IMR-90 (cell line): ENCODE measurements around the gene ROBO2. TPM values are rescaled to one million over a fixed set of nuclear protein-coding genes. Genes with fewer than 3 reads are reported as not detected.

Source experiments
- ATAC-seq: fragments of 200-7000 bp; cut with Tn5 transposase; 2 replicates; pipeline ENCODE4 v1.9.1; 2020; ENCODE audit warnings: low read depth, mild to moderate bottlenecking, moderate library complexity
- BruUV-seq: library from RNA; stranded (reverse); fragments of 400-500 nt; replicated peaks from 2 replicates; lab custom pipeline; 2021; lab: Mats Ljungman, UMichigan
- CTCF ChIA-PET: fragments of 300-600 bp; formaldehyde crosslinking; extraction: SDS; loops from one replicate; lab custom pipeline; 2021; ENCODE audit warnings: antibody characterized with exemption; lab: Yijun Ruan, JAX
- POLR2A ChIA-PET: fragments of 300-600 bp; sonication (Branson Sonifier 250); formaldehyde crosslinking; loops from one replicate; lab custom pipeline; 2022; ENCODE audit warnings: antibody characterized with exemption; ENCODE audit not compliant: unreplicated experiment; lab: Charles Lee
- DNase-seq: peaks from one replicate; pipeline ENCODE4 v3.0.0; 2013
- H2AFZ ChIP-seq: replicated peaks from 2 replicates; pipeline ENCODE3; 2013; ENCODE audit warnings: low read length, mild to moderate bottlenecking; ENCODE audit not compliant: poor library complexity
- H2AK5ac ChIP-seq: 2 replicates; pipeline ENCODE4 v1.6.1; 2013; ENCODE audit warnings: low read depth, low read length, inconsistent platforms
- H2AK9ac ChIP-seq: replicated peaks from 2 replicates; pipeline ENCODE3; 2013; ENCODE audit warnings: mild to moderate bottlenecking, low read depth, low read length, moderate library complexity; ENCODE audit not compliant: poor library complexity
- H2BK120ac ChIP-seq: 2 replicates; pipeline ENCODE4 v1.6.1; 2013; ENCODE audit warnings: low read depth, low read length, inconsistent platforms
- H2BK15ac ChIP-seq: 3 replicates; pipeline ENCODE4 v1.6.1; 2013; ENCODE audit warnings: low read depth, low read length, inconsistent platforms
- H2BK20ac ChIP-seq: 2 replicates; pipeline ENCODE4 v1.6.1; 2013; ENCODE audit warnings: low read depth, mild to moderate bottlenecking, inconsistent platforms, low read length, moderate library complexity
- H2BK5ac ChIP-seq: 2 replicates; pipeline ENCODE4 v1.6.1; 2013; ENCODE audit warnings: mild to moderate bottlenecking, low read depth, low read length, inconsistent platforms; ENCODE audit not compliant: poor library complexity, severe bottlenecking
- H3K14ac ChIP-seq: replicated peaks from 2 replicates; pipeline ENCODE4 v1.6.1; 2013; ENCODE audit warnings: low read depth, low read length, inconsistent platforms
- H3K18ac ChIP-seq: 2 replicates; pipeline ENCODE4 v1.6.1; 2013; ENCODE audit warnings: low read depth, low read length, control low read depth
- H3K23ac ChIP-seq: 2 replicates; pipeline ENCODE4 v1.6.1; 2013; ENCODE audit warnings: low read depth, low read length, inconsistent platforms
- H3K27ac ChIP-seq: 2 replicates; pipeline ENCODE4 v1.5.1; 2013; ENCODE audit warnings: mild to moderate bottlenecking, control low read depth, low read length; ENCODE audit not compliant: insufficient read depth
- H3K27me3 ChIP-seq: 2 replicates; pipeline ENCODE4 v1.6.1; 2013; ENCODE audit warnings: low read length; ENCODE audit not compliant: control insufficient read depth, insufficient read depth
- H3K36me3 ChIP-seq: 2 replicates; pipeline ENCODE4 v1.6.1; 2013; ENCODE audit warnings: low read length, mixed read lengths; ENCODE audit not compliant: control insufficient read depth, insufficient read depth
- H3K4ac ChIP-seq: 2 replicates; pipeline ENCODE4 v1.6.1; 2013; ENCODE audit warnings: low read depth, low read length, inconsistent platforms
- H3K4me1 ChIP-seq: 2 replicates; pipeline ENCODE4 v1.6.1; 2013; ENCODE audit warnings: low read length, mixed read lengths; ENCODE audit not compliant: control insufficient read depth, insufficient read depth
- H3K4me2 ChIP-seq: 2 replicates; pipeline ENCODE4 v1.6.1; 2013; ENCODE audit warnings: low read depth, mild to moderate bottlenecking, control low read depth, low read length, moderate library complexity
- H3K4me3 ChIP-seq: 2 replicates; pipeline ENCODE4 v1.5.1; 2013; ENCODE audit warnings: low read depth, mild to moderate bottlenecking, control low read depth, low read length, moderate library complexity; ENCODE audit not compliant: insufficient read depth
- H3K56ac ChIP-seq: 2 replicates; pipeline ENCODE4 v1.6.1; 2013; ENCODE audit warnings: low read length, inconsistent platforms; ENCODE audit not compliant: insufficient read depth; ENCODE audit errors: extremely low read depth
- H3K79me1 ChIP-seq, 2 experiments: 2 replicates each; pipeline ENCODE4 v1.6.1; 2013; ENCODE audit warnings: low read length in 2 of 2, inconsistent platforms in 1 of 2, low read depth in 1 of 2
- H3K9ac ChIP-seq: 2 replicates; pipeline ENCODE4 v1.6.1; 2013; ENCODE audit warnings: low read depth, low read length, control low read depth
- H3K9me1 ChIP-seq: 2 replicates; pipeline ENCODE4 v1.6.1; 2013; ENCODE audit warnings: low read length, inconsistent platforms; ENCODE audit not compliant: insufficient read depth
- H3K9me3 ChIP-seq: 2 replicates; pipeline ENCODE4 v1.6.1; 2013; ENCODE audit warnings: low read length; ENCODE audit not compliant: control insufficient read depth, insufficient read depth
- H4K20me1 ChIP-seq: 2 replicates; pipeline ENCODE4 v1.6.1; 2013; ENCODE audit warnings: low read length, inconsistent platforms; ENCODE audit not compliant: insufficient read depth
- H4K5ac ChIP-seq: 2 replicates; pipeline ENCODE4 v1.6.1; 2013; ENCODE audit warnings: mild to moderate bottlenecking, low read depth, low read length, control low read depth
- H4K8ac ChIP-seq, 2 experiments: 2 replicates each; pipeline ENCODE4 v1.6.1; 2013; ENCODE audit warnings: low read depth in 2 of 2, low read length in 2 of 2, control low read depth in 1 of 2, inconsistent platforms in 1 of 2
- H4K91ac ChIP-seq: 2 replicates; pipeline ENCODE4 v1.6.1; 2013; ENCODE audit warnings: low read depth, low read length, inconsistent platforms; ENCODE audit not compliant: insufficient read depth
- CHD1 ChIP-seq: IDR thresholded peaks from 2 replicates; pipeline ENCODE4 v1.6.1; 2012; ENCODE audit warnings: low read depth, low read length, improper control_type of control experiment
- MAZ ChIP-seq: IDR thresholded peaks from 2 replicates; pipeline ENCODE4 v1.6.1; 2012; ENCODE audit warnings: low read depth, mild to moderate bottlenecking, low read length, improper control_type of control experiment, moderate library complexity, borderline replicate concordance
- POLR2A ChIP-seq: IDR thresholded peaks from 2 replicates; pipeline ENCODE4 v1.6.1; 2012; ENCODE audit warnings: mild to moderate bottlenecking, low read depth, low read length
- RAD21 ChIP-seq: IDR thresholded peaks from 2 replicates; pipeline ENCODE4 v1.6.1; 2012; ENCODE audit warnings: low read length, improper control_type of control experiment
- SMC3 ChIP-seq: fragments of 150-350 bp; IDR thresholded peaks from 2 replicates; pipeline ENCODE4 v1.6.1; 2016; ENCODE audit warnings: low read depth, mild to moderate bottlenecking, antibody characterized with exemption, low read length, moderate library complexity
- WGBS, 2 experiments: methylation state at CpG; one replicate each; pipeline versions ENCODE4 v1.1.5 to v1.1.7; 2013; ENCODE audit warnings: missing lambda C conversion rate in 2 of 2; ENCODE audit not compliant: insufficient read length in 1 of 2; ENCODE audit errors: extremely low coverage in 2 of 2; 5-methylcytosine and 5-hydroxymethylcytosine counted together
- dilution Hi-C: fragments of 300-500 bp; cut with HindIII; formaldehyde crosslinking; loops from one replicate; pipeline ENCODE4 v1.14.3; 2018; ENCODE audit warnings: low sequenced_read_pairs; ENCODE audit not compliant: unreplicated experiment
- in situ Hi-C: fragments of 300-500 bp; cut with MboI; formaldehyde crosslinking; loops from 3 replicates; pipeline ENCODE4 v1.14.3; 2019; ENCODE audit warnings: low sequenced_read_pairs, inconsistent platforms, mixed read lengths
- intact Hi-C: fragments of 100-400 bp; cut with micrococcal nuclease; formaldehyde crosslinking; loops from 2 replicates; pipeline ENCODE4 v1.10.0; 2022
- polyA plus RNA-seq, 3 experiments: library from polyadenylated mRNA; depleted of rRNA; stranded (reverse); fragments of >200 nt; gene quantifications; 2 replicates each; pipeline ENCODE4 v1.2.3, GENCODE V29; 2012; ENCODE audit warnings: low replicate concordance in 1 of 3
- total RNA-seq: library from RNA; depleted of rRNA; stranded (reverse); fragments of >200 nt; gene quantifications from 2 replicates; pipeline ENCODE4 v1.2.3, GENCODE V29; 2012

ROBO2 gene
- total and polyA plus RNA-seq, 2 of the 4 experiments (the other 2 are of a cell fraction) = 9.3 to 14.5 TPM

DNA sequence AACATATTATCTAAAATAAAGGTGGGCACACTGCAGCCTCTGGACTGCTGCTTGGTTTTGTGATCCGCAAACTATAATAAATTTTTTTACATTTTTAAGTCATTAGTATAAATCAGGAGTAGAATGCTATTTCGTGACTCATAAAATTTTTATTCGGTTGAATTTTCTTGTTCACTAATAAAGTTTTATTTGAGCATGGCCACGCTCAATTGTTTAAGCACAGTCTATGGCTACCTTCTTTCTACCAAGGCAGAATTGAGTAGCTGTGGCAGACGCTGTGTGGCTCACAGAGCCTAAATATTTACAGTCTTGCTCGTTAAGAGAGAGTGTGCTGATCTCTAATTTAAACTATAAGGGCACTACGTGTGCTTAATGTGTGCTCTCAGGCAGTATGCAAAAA lies 28.9 kb downstream of the ROBO2 start:
- H3K9me1 ChIP-seq = no peaks in the 10 kb centered on the region
- no peak overlapping the region for H2AK5ac ChIP-seq
- no TSS peak for BruUV-seq
- no peaks in the 10 kb centered on the region for H3K9me3 ChIP-seq
- POLR2A ChIA-PET = no interaction called here
- H3K27ac ChIP-seq = no peak overlapping the region
- H3K4me2 ChIP-seq = no peak overlapping the region
- in situ Hi-C loops (no loop called here), dilution Hi-C loops (no loop called here), intact Hi-C loops (no loop called here)
- H3K14ac ChIP-seq = no peak overlapping the region
- CTCF ChIA-PET = no interaction called here
- no peak overlapping the region for H3K56ac ChIP-seq
- no peaks in the 10 kb centered on the region for H3K27me3 ChIP-seq
- TF ChIP-seq SMC3 (no peak), RAD21 (no peak), CHD1 (no peak), POLR2A (no peak), MAZ (no peak)
- no peaks in the 10 kb centered on the region for H3K79me1 ChIP-seq
- no peak overlapping the region for H2AFZ ChIP-seq
- DNase-seq (no peak), ATAC-seq (no peak)
- no peaks in the 10 kb centered on the region for H3K36me3 ChIP-seq
- H3K4me3 ChIP-seq = no peak overlapping the region
- H3K4me1 ChIP-seq = no peaks in the 10 kb centered on the region
- H4K20me1 ChIP-seq = no peaks in the 10 kb centered on the region
- no peak overlapping the region for H3K18ac ChIP-seq
- H4K91ac ChIP-seq = no peak overlapping the region
- no peak overlapping the region for H4K8ac ChIP-seq
- no peak overlapping the region for H2AK9ac ChIP-seq
- H2BK20ac ChIP-seq = no peak overlapping the region
- no peak overlapping the region for H2BK120ac ChIP-seq
- no peak overlapping the region for H2BK5ac ChIP-seq
- no peak overlapping the region for H3K9ac ChIP-seq
- WGBS, 2 experiments = no CpG with 5 or more reads among the region's 7 CpGs
- no peak overlapping the region for H4K5ac ChIP-seq
- H3K4ac ChIP-seq = no peak overlapping the region
- no peak overlapping the region for H3K23ac ChIP-seq
- no peak overlapping the region for H2BK15ac ChIP-seq
